ENCODE data around the gene BMP5. TPM values are rescaled to one million over a fixed set of nuclear protein-coding genes. Genes with fewer than 3 reads are reported as not detected.

Gene BMP5
- total and polyA plus RNA-seq, 2 donors (not counting 3 experiments of a cell fraction or from before 2014, with no cell fraction given) = not detected

DNA sequence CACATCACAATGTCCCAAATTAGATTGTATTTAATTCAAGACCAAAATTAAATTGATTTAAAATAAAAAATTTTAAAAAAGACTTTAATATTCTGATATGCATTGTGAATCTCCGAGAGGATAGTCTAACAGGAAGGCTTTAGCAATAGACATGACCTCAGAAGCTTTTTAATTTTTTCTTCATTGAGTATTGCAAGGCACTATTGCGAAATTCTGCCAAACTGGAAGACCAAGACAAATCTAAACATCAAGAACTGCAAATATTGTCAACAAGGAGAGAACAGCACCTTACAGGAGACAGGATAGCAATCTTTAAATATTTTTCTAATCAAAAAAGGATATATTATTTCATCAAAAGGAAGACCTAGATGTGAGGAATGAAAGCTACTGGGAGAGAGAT lies 56.9 kb downstream of the BMP5 start:
- H2AFZ ChIP-seq (ENCODE audit: low read depth, low read length) = no peak overlapping the region
- H3K9me3 ChIP-seq (replicated peaks; ENCODE audit: control insufficient read depth, insufficient read depth, low read length) = no peaks in the 10 kb centered on the region
- no peak overlapping the region for H3K27ac ChIP-seq (ENCODE audit: insufficient read depth, low read depth, low read length)
- ChIA-PET POLR2A (no interaction called here), CTCF (no interaction called here)
- TF ChIP-seq, protein P1, sequence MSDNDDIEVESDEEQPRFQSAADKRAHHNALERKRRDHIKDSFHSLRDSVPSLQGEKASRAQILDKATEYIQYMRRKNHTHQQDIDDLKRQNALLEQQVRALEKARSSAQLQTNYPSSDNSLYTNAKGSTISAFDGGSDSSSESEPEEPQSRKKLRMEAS (IDR thresholded peaks at IDR 0.05; ENCODE audit: insufficient read depth, insufficient read length) = no peak
- no peak for TF ChIP-seq GATA2 (IDR thresholded peaks at IDR 0.05; ENCODE audit: insufficient read depth, insufficient read length, low read depth, low read length)
- TF ChIP-seq MYC (IDR thresholded peaks at IDR 0.05; ENCODE audit: low read depth, low read length) = no peak
- FAIRE-seq (no peak), DNase-seq (ENCODE audit: low read depth, low spot score) (no peak)
- no peaks in the 10 kb centered on the region for H3K9me1 ChIP-seq (replicated peaks; ENCODE audit: control insufficient read depth, extremely low read depth, insufficient read depth, low read length)
- no peaks in the 10 kb centered on the region for H4K20me1 ChIP-seq (replicated peaks; ENCODE audit: control insufficient read depth, extremely low read depth, insufficient read depth, low read length)
- BruUV-seq (replicated peaks) = no TSS peak
- H3K79me2 ChIP-seq (ENCODE audit: control insufficient read depth, insufficient read depth, low read length) = no peaks in the 10 kb centered on the region
- no peaks in the 10 kb centered on the region for H3K36me3 ChIP-seq (ENCODE audit: control insufficient read depth in 2 of 2, extremely low read depth in 1 of 2, insufficient read depth in 2 of 2, low read length in 2 of 2)
- H3K27me3 ChIP-seq (ENCODE audit: control insufficient read depth in 2 of 2, insufficient read depth in 2 of 2, low read length in 2 of 2) = no peaks in the 10 kb centered on the region
- dilution Hi-C loops (cut with MboI; ENCODE audit: extremely low pct_ligation_motif_present, low sequenced_read_pairs) (no loop called here), intact Hi-C loops (cut with micrococcal nuclease) (no loop called here)
- no peak overlapping the region for H3K4me3 ChIP-seq (replicated peaks in 1 of 3; ENCODE audit: insufficient read depth in 1 of 3, low read depth in 1 of 3, low read length in 3 of 3)
- H3K9ac ChIP-seq (replicated peaks; ENCODE audit: extremely low read depth, insufficient read depth, low read length) = no peak overlapping the region
- no peak overlapping the region for H3K4me2 ChIP-seq (ENCODE audit: insufficient read depth, low read length)
- H3K4me1 ChIP-seq (ENCODE audit: control insufficient read depth, extremely low read depth, insufficient read depth, low read length) = no peaks in the 10 kb centered on the region

DNA sequence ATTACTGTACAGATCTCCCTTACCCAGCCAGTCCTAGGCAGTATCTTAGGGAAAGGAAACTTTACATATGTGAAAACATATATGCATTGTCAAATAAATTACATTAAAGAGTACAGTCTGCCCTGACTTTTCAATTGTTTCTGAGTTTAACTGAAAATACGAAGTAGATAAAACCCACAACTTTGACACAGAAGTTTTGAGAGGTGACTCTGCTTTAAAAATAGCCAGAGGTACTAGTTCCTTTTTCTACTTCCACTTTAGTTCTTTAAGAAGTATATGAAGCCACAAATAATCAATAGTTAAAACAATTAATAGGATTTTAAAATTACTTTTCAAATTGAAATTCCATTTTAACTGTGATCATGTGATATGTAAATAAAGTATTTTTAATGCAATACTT lies 62.9 kb downstream of the BMP5 start:
- CTCF ChIA-PET = no interaction called here
- no peaks in the 10 kb centered on the region for H3K36me3 ChIP-seq (ENCODE audit: control insufficient read depth in 2 of 2, extremely low read depth in 1 of 2, insufficient read depth in 2 of 2, low read length in 2 of 2)

More for the DNA sequence above, 62.9 kb downstream of the BMP5 start:
- Histone ChIP-seq H3K4me1 (ENCODE audit: control insufficient read depth, extremely low read depth, insufficient read depth, low read length) (no peaks in the 10 kb centered on the region), H3K9ac (replicated peaks; ENCODE audit: extremely low read depth, insufficient read depth, low read length) (no peak overlapping the region), H3K27ac (ENCODE audit: insufficient read depth, low read depth, low read length) (no peak overlapping the region), H3K4me2 (ENCODE audit: insufficient read depth, low read length) (no peak overlapping the region), H3K4me3 (replicated peaks in 1 of 3; ENCODE audit: insufficient read depth in 1 of 3, low read depth in 1 of 3, low read length in 3 of 3) (no peak overlapping the region), H3K79me2 (ENCODE audit: control insufficient read depth, insufficient read depth, low read length) (no peaks in the 10 kb centered on the region), H3K9me1 (replicated peaks; ENCODE audit: control insufficient read depth, extremely low read depth, insufficient read depth, low read length) (no peaks in the 10 kb centered on the region), H3K9me3 (replicated peaks; ENCODE audit: control insufficient read depth, insufficient read depth, low read length) (no peaks in the 10 kb centered on the region), H3K27me3 (ENCODE audit: control insufficient read depth in 2 of 2, insufficient read depth in 2 of 2, low read length in 2 of 2) (no peaks in the 10 kb centered on the region), H2AFZ (ENCODE audit: low read depth, low read length) (no peak overlapping the region), H4K20me1 (replicated peaks; ENCODE audit: control insufficient read depth, extremely low read depth, insufficient read depth, low read length) (no peaks in the 10 kb centered on the region)
- intact Hi-C loops (cut with micrococcal nuclease) = no loop called here
- DNase-seq (ENCODE audit: low read depth, low spot score) (no peak), FAIRE-seq (no peak)
- TF ChIP-seq EZH2 (IDR thresholded peaks at IDR 0.05; ENCODE audit: borderline replicate concordance, low read depth, low read length, severe bottlenecking) = no peak
- POLR2A ChIA-PET = no interaction called here
- no TSS peak for BruUV-seq (replicated peaks)
- dilution Hi-C loops (cut with MboI; ENCODE audit: extremely low pct_ligation_motif_present, low sequenced_read_pairs) = no loop called here

All from endothelial cell of umbilical vein (primary cell).